Panc1 (cell line): ENCODE data around the gene JOSD1. TPM values are rescaled to one million over a fixed set of nuclear protein-coding genes. Genes with fewer than 3 reads are reported as not detected.

Experiments
- ATAC-seq: fragments of 200-7000 bp; cut with Tn5 transposase; 2 replicates; pipeline ENCODE4 v1.9.1; 2020; ENCODE audit warnings: mild to moderate bottlenecking, moderate library complexity
- BruUV-seq: library from RNA; stranded (reverse); fragments of 400-500 nt; replicated peaks from 2 replicates; lab custom pipeline; 2021; lab: Mats Ljungman, UMichigan
- CTCF ChIA-PET: fragments of 300-600 bp; sonication (Branson Sonifier 250); formaldehyde crosslinking; loops from one replicate; lab custom pipeline; 2022; ENCODE audit warnings: antibody characterized with exemption; lab: Charles Lee
- POLR2A ChIA-PET: fragments of 300-600 bp; sonication (Branson Sonifier 250); formaldehyde crosslinking; loops from one replicate; lab custom pipeline; 2022; ENCODE audit warnings: antibody characterized with exemption; lab: Charles Lee
- DNase-seq: peaks from one replicate; pipeline ENCODE4 v3.0.0-alpha.2; 2010; ENCODE audit warnings: low read depth, low spot score
- H3K27ac ChIP-seq: 2 replicates; pipeline ENCODE4 v1.5.1; 2011; ENCODE audit warnings: mild to moderate bottlenecking, low read length, inconsistent platforms
- H3K27me3 ChIP-seq: fragments of 200-500 bp; sonication (Bioruptor generic); 2 replicates; pipeline ENCODE4 v1.6.0; 2014; ENCODE audit warnings: low read length, inconsistent platforms; ENCODE audit not compliant: control insufficient read depth, insufficient read depth
- H3K36me3 ChIP-seq: fragments of 200-500 bp; sonication (Bioruptor generic); 2 replicates; pipeline ENCODE4 v1.5.1; 2014; ENCODE audit warnings: inconsistent platforms, mild to moderate bottlenecking, low read length, moderate library complexity; ENCODE audit not compliant: control insufficient read depth, insufficient read depth
- H3K4me1 ChIP-seq: 2 replicates; pipeline ENCODE4 v1.5.1; 2011; ENCODE audit warnings: inconsistent platforms, mild to moderate bottlenecking, low read length, moderate library complexity; ENCODE audit not compliant: control insufficient read depth, insufficient read depth
- H3K4me3 ChIP-seq, 2 experiments: 2 replicates each; pipeline ENCODE4 v1.5.1; 2011 to 2012; ENCODE audit warnings: low read depth in 2 of 2, low read length in 2 of 2, mild to moderate bottlenecking in 2 of 2, inconsistent platforms in 1 of 2, moderate library complexity in 1 of 2
- H3K9me3 ChIP-seq: fragments of 200-500 bp; sonication (Bioruptor generic); 2 replicates; pipeline ENCODE4 v1.5.1; 2014; ENCODE audit warnings: low read depth, mild to moderate bottlenecking, inconsistent platforms, low read length, moderate library complexity; ENCODE audit not compliant: control insufficient read depth, insufficient read depth
- POLR2AphosphoS5 ChIP-seq: IDR thresholded peaks from 2 replicates; pipeline ENCODE4 v1.6.1; 2012; ENCODE audit warnings: mild to moderate bottlenecking, low read depth, low read length, moderate library complexity
- SIN3A ChIP-seq: IDR thresholded peaks from 2 replicates; pipeline ENCODE4 v1.6.1; 2012; ENCODE audit warnings: low read depth, mild to moderate bottlenecking, low read length, moderate library complexity, borderline replicate concordance; ENCODE audit not compliant: insufficient read depth
- TCF7L2 ChIP-seq: IDR thresholded peaks from 2 replicates; pipeline ENCODE4 v1.6.1; 2011; ENCODE audit warnings: mild to moderate bottlenecking, low read depth, low read length, inconsistent platforms
- in situ Hi-C: cut with HindIII; loops from 2 replicates; pipeline ENCODE4 v1.10.0; 2016; ENCODE audit warnings: low sequenced_read_pairs, low pct_unique_long_range_greater_than_20kb
- intact Hi-C: fragments of 100-400 bp; cut with micrococcal nuclease; formaldehyde crosslinking; loops from one replicate; pipeline ENCODE4 v1.10.0; 2022; ENCODE audit not compliant: unreplicated experiment
- total RNA-seq: library from RNA; stranded (reverse); gene quantifications from one replicate; pipeline ENCODE4 v1.2.1, GENCODE V29; 2021; ENCODE audit not compliant: unreplicated experiment
- TF ChIP-seq, protein P1 (sequence below): fragments of 450-650 bp; IDR thresholded peaks from 2 replicates; pipeline ENCODE4 v1.5.1; 2017; ENCODE audit warnings: mild to moderate bottlenecking
- TF ChIP-seq, protein P2 (sequence below), 2 experiments: IDR thresholded peaks; 2 replicates each; pipeline ENCODE4 v1.6.1; 2011 to 2012; ENCODE audit warnings: low read depth in 2 of 2, control low read depth in 1 of 2, low read length in 1 of 2, mild to moderate bottlenecking in 1 of 2, moderate library complexity in 1 of 2; ENCODE audit not compliant: insufficient read depth in 1 of 2

JOSD1 gene
- total RNA-seq, 1 experiment from 2014 or later: 35.1 TPM

DNA sequence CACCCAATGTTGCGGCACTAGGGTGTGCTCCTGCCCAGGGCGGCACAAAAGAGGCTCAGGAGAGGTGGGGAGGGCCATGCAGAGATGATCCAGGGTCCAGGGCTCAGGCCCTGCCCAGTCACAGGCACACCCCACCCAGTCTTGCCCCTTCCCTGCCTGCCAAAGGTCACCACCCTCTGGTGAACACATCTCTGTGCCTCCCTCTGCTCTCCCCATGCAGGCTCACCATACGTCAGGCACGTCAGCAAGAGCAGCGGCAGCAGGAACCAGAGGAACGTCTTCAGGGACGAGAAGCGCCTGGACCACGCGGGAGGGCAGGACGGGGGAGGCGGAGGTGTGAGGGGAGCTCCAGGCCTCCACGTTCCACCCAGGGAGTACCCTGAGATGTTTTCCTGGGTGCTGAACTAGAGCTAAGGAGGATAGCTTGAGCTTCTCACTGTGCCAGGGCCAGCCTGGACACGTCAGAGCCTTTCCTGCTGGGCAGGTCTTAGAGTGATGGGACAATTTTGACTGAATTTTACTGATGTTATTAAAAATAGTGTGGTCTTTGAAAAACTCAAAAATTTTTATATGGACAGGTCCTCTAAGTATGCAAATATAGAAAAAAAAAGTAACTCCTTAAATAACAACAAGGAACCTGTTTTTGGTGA, 47.9 kb upstream of the JOSD1 start:
- intact Hi-C loops: no loop called here
- H3K9me3 ChIP-seq: no peaks in the 10 kb centered on the region
- TF ChIP-seq, protein P1, sequence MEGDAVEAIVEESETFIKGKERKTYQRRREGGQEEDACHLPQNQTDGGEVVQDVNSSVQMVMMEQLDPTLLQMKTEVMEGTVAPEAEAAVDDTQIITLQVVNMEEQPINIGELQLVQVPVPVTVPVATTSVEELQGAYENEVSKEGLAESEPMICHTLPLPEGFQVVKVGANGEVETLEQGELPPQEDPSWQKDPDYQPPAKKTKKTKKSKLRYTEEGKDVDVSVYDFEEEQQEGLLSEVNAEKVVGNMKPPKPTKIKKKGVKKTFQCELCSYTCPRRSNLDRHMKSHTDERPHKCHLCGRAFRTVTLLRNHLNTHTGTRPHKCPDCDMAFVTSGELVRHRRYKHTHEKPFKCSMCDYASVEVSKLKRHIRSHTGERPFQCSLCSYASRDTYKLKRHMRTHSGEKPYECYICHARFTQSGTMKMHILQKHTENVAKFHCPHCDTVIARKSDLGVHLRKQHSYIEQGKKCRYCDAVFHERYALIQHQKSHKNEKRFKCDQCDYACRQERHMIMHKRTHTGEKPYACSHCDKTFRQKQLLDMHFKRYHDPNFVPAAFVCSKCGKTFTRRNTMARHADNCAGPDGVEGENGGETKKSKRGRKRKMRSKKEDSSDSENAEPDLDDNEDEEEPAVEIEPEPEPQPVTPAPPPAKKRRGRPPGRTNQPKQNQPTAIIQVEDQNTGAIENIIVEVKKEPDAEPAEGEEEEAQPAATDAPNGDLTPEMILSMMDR: no peak
- TF ChIP-seq POLR2AphosphoS5 (no peak), SIN3A (no peak), TCF7L2 (no peak)
- TF ChIP-seq, protein P2, sequence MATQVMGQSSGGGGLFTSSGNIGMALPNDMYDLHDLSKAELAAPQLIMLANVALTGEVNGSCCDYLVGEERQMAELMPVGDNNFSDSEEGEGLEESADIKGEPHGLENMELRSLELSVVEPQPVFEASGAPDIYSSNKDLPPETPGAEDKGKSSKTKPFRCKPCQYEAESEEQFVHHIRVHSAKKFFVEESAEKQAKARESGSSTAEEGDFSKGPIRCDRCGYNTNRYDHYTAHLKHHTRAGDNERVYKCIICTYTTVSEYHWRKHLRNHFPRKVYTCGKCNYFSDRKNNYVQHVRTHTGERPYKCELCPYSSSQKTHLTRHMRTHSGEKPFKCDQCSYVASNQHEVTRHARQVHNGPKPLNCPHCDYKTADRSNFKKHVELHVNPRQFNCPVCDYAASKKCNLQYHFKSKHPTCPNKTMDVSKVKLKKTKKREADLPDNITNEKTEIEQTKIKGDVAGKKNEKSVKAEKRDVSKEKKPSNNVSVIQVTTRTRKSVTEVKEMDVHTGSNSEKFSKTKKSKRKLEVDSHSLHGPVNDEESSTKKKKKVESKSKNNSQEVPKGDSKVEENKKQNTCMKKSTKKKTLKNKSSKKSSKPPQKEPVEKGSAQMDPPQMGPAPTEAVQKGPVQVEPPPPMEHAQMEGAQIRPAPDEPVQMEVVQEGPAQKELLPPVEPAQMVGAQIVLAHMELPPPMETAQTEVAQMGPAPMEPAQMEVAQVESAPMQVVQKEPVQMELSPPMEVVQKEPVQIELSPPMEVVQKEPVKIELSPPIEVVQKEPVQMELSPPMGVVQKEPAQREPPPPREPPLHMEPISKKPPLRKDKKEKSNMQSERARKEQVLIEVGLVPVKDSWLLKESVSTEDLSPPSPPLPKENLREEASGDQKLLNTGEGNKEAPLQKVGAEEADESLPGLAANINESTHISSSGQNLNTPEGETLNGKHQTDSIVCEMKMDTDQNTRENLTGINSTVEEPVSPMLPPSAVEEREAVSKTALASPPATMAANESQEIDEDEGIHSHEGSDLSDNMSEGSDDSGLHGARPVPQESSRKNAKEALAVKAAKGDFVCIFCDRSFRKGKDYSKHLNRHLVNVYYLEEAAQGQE (IDR thresholded peaks at IDR 0.05; ENCODE audit: insufficient read depth in 1 of 2, low read depth in 2 of 2, low read length in 1 of 2): no peak
- DNase-seq (no peak), ATAC-seq (no peak)
- H3K36me3 ChIP-seq: no peaks in the 10 kb centered on the region
- H3K4me3 ChIP-seq: no peak overlapping the region
- no peaks in the 10 kb centered on the region for H3K4me1 ChIP-seq
- H3K27me3 ChIP-seq: no peaks in the 10 kb centered on the region
- H3K27ac ChIP-seq: no peak overlapping the region
- BruUV-seq: no TSS peak
- POLR2A ChIA-PET: no interaction called here
- CTCF ChIA-PET: no interaction called here
- in situ Hi-C loops: no loop called here

DNA sequence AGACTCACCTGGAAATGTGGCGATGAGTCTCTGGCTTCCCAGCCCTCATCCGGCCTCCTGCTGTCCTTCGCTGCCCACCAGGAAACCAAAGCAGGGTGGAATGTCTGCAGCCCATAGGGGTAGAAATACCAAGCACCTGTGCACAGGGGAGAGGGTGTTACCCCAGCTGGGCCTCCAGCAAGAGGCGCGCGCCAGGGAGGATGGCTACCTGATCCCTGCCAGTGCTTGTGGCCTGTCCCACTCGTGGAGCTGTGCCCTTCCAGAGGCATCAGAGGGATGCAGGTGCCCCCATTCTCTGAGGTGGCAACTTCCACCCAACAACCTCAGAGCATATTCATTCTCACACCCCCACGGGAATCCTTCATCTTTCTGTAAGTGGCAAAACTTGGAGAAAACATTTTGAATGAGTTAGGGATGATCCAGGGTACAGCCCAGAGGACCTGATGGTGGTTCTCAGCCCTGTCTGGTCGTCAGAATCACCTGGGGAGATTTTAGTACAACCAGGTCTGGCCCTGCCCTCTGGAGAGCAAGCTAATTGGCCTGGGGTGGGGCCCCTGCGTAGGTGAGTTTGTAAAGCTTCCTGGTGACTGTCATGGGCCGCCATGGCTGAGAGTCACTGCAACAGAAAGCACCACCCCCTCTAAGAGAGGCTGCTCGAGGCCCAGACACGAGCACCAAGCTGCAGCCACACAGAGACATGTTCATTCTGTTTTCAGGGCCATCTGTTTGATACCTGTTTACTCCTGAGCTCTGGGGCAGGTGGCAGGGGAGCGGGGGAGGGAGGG, 45.1 kb upstream of the JOSD1 start:
- H3K9me3 ChIP-seq: no peaks in the 10 kb centered on the region
- no peak for DNase-seq
- ATAC-seq: no peak
- H3K4me3 ChIP-seq: no peak overlapping the region
- H3K36me3 ChIP-seq: no peaks in the 10 kb centered on the region
- POLR2A ChIA-PET: interaction anchor here (0.6 to 0.7 kb wide), 2 partner anchors 26 to 799 kb away, joined by 3 to 4 read pairs; no protein-coding TSS in a partner anchor
- no TSS peak for BruUV-seq
- H3K4me1 ChIP-seq: no peaks in the 10 kb centered on the region
- H3K27me3 ChIP-seq: no peaks in the 10 kb centered on the region
- TF ChIP-seq POLR2AphosphoS5 (no peak), SIN3A (no peak), TCF7L2 (no peak)
- TF ChIP-seq, protein P1: no peak
- TF ChIP-seq, protein P2 (IDR thresholded peaks at IDR 0.05; ENCODE audit: insufficient read depth in 1 of 2, low read depth in 2 of 2, low read length in 1 of 2): no peak
- intact Hi-C loops: no loop called here
- in situ Hi-C loops: no loop called here
- H3K27ac ChIP-seq: no peak overlapping the region
- CTCF ChIA-PET: no interaction called here
